Activated naive CD8-positive, alpha-beta T cell (primary cell): ENCODE measurements around the gene MEMO1.
A peak's percentile ranks its signal among the peaks of the same experiment; 100 is the strongest.
"Not testable (repeated sequence)": the region's sequence is repeated elsewhere in the genome, so short reads cannot be mapped to it uniquely, and the experiment has no call there.

Experiments
- H3K27ac Mint-ChIP-seq: one replicate; pipeline ENCODE4 v1.8.0; 2021; ENCODE audit warnings: mixed read lengths
- H3K27me3 Mint-ChIP-seq: one replicate; pipeline ENCODE4 v1.8.0; 2021; ENCODE audit warnings: mixed read lengths
- H3K36me3 Mint-ChIP-seq: one replicate; pipeline ENCODE4 v1.8.0; 2021; ENCODE audit warnings: mixed read lengths
- H3K4me1 Mint-ChIP-seq: one replicate; pipeline ENCODE4 v1.8.0; 2021; ENCODE audit warnings: low read depth, mixed read lengths
- H3K4me3 Mint-ChIP-seq: one replicate; pipeline ENCODE4 v1.8.0; 2021; ENCODE audit warnings: mild to moderate bottlenecking, mixed read lengths
- H3K9me3 Mint-ChIP-seq: one replicate; pipeline ENCODE4 v1.8.0; 2021; ENCODE audit warnings: low read depth, mixed read lengths

The MEMO1 gene

DNA sequence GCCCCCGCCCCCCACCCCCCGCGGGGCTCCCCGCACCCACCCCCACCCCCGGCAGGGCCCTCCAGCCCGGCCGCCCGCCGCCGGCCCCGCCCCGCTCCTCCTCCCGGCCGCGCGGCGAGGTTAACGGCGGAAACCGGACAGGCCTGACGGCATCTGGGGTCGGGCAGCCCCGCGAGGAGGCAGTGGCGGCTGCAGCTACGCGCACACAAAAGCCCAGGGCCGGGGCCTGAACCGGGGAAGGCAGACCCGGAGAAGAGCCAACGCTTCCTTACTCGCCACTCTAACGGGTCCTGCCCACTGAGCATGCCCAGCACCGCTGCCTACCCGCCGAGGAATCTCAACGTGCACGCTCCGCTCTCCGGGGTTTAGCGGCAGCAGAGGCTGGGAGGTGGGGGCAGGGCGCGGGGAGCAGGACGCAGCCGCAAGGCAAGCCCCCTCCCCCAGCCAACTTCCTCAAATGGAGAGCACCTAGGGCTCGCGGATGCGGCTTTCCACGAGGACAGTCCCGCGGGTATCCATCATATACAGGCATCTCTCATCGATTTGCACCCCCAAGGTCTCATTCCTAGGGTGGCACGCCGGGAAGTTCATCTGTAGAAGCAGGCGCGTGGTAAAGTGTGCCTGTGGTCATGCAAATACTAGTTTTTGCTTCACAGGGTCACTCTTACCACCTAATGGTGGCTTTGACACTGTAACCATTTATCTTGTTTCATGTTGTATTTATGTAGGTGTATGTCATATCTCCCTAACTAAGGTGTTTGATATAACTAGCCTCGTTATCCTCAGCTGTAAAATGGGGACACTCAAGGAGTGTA lies at the start of gene MEMO1:
Gene MEMO1 (minus strand): TSS at position 339 of the 815 bp plus-strand sequence. CDS start 761 bp downstream, outside the sequence.
- H3K9me3 Mint-ChIP-seq = no peaks in the 10 kb centered on the region
- peak within 1 kb of the TSS; percentile 90 for H3K4me3 Mint-ChIP-seq
- H3K4me1 Mint-ChIP-seq = peaks cover 38% of the 10 kb centered on the region
- peak within 1 kb of the TSS; percentile 95 for H3K27ac Mint-ChIP-seq
- peaks cover 5% of the 10 kb centered on the region for H3K36me3 Mint-ChIP-seq
- no peaks in the 10 kb centered on the region for H3K27me3 Mint-ChIP-seq

DNA sequence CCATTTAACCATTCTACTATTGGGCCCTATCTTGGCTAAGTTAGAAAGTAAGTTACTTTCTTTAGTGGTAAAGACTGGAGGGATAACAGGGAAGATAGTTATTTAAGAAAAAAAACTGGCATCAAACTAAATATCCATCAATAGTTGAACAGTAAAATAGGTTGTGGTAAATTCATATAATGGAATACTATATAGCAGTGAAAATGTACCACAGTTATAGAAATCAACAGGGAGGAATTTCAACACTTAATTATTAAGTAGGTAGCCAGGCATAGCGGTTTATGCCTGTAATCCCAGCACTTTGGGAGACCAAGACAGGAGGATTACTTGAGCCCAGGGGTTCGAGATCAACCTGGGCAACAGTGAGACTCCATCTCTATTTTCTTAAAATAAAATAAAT lies 49.5 kb upstream of the MEMO1 start:
- Mint-ChIP-seq H3K4me3 (no peak overlapping the region), H3K27ac (no peak overlapping the region), H3K9me3 (no peaks in the 10 kb centered on the region), H3K36me3 (no peaks in the 10 kb centered on the region), H3K27me3 (no peaks in the 10 kb centered on the region), H3K4me1 (peaks cover 15% of the 10 kb centered on the region)

DNA sequence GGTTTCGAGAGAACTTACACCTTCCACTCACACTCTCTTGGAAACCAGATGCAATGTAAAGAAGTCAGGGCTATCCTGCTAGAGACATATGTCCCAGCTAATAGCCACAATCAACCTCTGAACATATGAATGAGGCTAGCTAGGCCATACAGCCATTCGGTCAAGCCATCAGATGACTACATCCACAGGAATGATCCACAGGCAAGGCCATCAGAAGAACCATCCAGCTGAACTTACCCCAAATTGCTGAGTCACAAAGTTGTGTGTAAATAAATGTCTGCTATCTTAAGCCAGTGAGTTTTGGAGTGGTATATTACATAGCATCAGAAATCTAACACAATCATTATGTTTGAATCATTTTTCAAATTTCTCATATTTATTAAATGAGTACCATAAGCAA lies 47.3 kb upstream of the MEMO1 start:
- Mint-ChIP-seq H3K36me3 (no peaks in the 10 kb centered on the region), H3K9me3 (no peaks in the 10 kb centered on the region), H3K4me1 (peaks cover 8% of the 10 kb centered on the region), H3K4me3 (no peak overlapping the region), H3K27me3 (no peaks in the 10 kb centered on the region), H3K27ac (no peak overlapping the region)

DNA sequence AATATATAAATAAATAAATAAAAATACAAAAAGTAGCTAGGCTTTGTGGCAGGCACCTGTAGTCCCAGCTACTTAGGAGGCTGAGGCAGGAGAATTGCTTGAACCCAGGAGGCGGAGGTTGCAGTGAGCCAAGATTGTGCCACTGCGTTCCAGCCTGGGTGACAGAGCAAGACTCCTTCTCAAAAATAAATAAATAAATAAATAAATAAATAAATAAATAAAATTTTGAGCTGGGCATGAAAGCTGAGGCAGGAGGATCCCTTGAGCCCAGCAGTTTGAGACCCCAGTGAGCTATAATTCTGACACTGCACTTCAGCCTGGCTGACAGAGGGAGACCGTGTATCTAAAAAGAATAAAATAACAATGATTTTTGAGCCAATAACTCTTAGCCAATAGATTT lies 43.8 kb upstream of the MEMO1 start:
- not testable (repeated sequence) for H3K27me3 Mint-ChIP-seq, H3K4me3 Mint-ChIP-seq, H3K27ac Mint-ChIP-seq, H3K36me3 Mint-ChIP-seq, H3K9me3 Mint-ChIP-seq, H3K4me1 Mint-ChIP-seq

DNA sequence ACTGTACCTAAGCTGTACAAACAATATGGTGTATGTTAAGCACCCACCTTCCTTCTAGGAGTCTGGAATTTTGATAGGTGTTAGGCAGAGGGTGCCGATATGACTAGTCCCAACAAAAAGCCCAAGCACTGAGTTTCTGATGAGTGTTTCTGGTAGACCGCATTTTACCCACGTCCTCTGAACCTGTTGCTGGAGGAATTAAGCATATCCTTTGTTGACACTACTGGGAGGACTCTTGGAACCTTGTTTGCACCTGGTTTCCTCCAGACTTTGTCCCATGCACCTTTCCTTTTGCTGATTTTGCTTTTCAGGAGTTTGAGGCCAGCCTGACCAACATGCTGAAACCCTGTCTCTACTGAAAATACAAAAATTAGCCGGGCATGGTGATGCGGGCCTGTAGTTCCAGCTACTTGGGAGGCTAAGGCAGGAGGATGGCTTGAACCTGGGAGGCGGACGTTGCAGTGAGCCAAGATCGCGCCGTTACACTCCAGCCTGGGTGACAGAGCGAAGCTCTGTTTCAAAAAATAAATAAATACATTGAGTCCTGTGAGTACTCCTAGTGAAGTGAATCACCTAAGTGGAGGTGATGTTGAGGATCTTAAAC lies 41.1 kb upstream of the MEMO1 start:
- no peaks in the 10 kb centered on the region for H3K36me3 Mint-ChIP-seq
- no peak overlapping the region for H3K27ac Mint-ChIP-seq
- no peak overlapping the region for H3K4me3 Mint-ChIP-seq
- no peaks in the 10 kb centered on the region for H3K4me1 Mint-ChIP-seq
- no peaks in the 10 kb centered on the region for H3K27me3 Mint-ChIP-seq
- H3K9me3 Mint-ChIP-seq = no peaks in the 10 kb centered on the region

DNA sequence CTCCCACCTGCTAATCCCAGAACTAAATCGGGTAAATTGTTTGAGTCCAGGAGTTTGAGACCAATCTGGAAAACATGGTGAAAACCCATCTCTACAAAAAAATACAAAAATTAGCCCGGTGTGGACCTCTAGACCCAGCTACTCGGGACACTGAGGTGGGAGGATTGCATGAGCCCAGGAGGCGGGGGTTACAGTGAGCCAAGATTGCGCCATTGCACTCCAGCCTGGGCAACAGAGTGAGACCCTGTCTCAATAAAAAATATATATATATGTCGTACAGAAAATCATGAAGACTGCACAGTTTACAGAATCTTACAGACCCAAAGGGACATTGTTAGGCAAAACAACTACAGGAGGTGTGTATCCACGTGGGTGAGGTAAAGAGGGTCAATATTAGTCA lies 32.8 kb upstream of the MEMO1 start:
- Mint-ChIP-seq H3K27me3 (no peaks in the 10 kb centered on the region), H3K9me3 (no peaks in the 10 kb centered on the region), H3K4me3 (no peak overlapping the region), H3K36me3 (no peaks in the 10 kb centered on the region), H3K4me1 (peaks cover 13% of the 10 kb centered on the region), H3K27ac (no peak overlapping the region)

DNA sequence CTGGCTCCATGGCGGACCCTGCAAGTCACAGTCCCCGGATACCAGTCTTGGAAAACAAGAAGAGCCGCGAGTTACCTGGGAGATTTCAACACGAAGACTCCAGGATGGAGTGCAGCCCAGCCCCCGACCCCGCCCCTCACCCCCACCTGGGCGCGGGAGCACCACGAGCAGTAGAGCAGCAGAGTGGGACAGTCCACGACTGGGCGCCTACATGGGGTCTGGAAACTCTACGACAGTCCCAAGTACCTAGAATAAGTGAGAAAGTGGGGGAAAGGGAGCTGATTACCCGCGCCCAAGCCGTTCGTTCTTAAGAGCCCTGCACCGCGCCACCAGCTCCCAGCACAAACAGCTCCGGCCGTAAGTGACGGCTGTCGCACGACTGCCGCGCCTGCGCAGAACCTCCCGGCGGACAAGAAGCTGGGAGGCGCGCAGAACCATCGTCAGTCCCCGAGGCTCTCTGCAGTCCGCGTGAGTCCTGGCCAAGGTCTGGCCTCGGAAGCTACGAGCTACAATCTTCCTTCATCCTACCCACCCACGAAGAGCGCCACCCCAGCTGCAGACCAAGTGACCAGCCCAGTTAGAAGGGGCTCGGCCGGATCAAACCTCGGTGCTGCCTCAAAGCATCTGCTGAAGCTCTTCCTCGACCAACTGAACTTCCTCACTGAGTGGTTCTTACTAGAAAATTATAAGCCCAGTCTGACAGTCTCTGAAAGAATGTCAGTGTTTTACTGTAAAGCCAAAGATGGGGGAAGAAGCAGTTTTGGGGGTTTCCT lies 28.8 kb upstream of the MEMO1 start, which contains the start of gene DPY30:
Gene DPY30 (minus strand): TSS at position 359 of the 773 bp plus-strand sequence. CDS start 349 bp downstream, at position 10.
- H3K9me3 Mint-ChIP-seq = no peaks in the 10 kb centered on the region
- H3K27me3 Mint-ChIP-seq = no peaks in the 10 kb centered on the region
- H3K36me3 Mint-ChIP-seq = no peaks in the 10 kb centered on the region
- H3K4me3 Mint-ChIP-seq = peak within 1 kb of the TSS; percentile 89
- H3K27ac Mint-ChIP-seq = peak within 1 kb of the TSS; percentile 97
- peaks cover 18% of the 10 kb centered on the region for H3K4me1 Mint-ChIP-seq

DNA sequence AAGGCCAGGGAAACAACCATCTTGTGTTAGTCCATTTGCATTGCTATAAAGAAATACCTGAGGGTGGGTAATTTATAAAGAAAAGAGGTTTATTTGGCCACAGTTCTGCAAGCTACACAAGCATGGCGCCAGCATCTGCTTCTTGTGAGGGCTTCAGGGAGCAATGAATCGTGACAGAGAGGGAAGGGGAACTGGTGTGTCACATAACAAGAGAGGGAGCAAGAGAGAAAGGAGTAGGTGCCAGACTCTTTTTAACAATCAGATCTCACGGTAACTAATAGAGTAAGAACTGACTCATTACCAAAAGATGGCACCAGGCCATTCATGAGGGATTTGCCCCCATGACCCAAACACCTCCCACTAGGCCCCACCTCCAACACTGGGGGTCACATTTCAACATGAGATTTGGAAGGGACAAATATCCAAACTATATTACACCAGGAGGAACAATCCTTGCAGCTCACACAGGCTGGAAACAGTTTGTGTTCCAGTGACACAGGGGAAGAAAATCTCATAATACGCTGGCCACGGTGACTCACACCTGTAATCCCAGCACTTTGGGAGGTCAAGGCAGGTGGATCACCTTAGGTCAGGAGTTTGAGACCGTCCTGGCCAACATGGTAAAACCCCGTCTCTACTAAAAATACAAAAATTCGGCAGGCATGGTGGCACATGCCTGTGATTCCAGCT lies 23.5 kb upstream of the MEMO1 start:
- H3K9me3 Mint-ChIP-seq, H3K36me3 Mint-ChIP-seq, H3K4me3 Mint-ChIP-seq, H3K27me3 Mint-ChIP-seq: not testable (repeated sequence)
- H3K27ac Mint-ChIP-seq = peak overlapping the region; percentile 5
- peaks cover 29% of the 10 kb centered on the region for H3K4me1 Mint-ChIP-seq

DNA sequence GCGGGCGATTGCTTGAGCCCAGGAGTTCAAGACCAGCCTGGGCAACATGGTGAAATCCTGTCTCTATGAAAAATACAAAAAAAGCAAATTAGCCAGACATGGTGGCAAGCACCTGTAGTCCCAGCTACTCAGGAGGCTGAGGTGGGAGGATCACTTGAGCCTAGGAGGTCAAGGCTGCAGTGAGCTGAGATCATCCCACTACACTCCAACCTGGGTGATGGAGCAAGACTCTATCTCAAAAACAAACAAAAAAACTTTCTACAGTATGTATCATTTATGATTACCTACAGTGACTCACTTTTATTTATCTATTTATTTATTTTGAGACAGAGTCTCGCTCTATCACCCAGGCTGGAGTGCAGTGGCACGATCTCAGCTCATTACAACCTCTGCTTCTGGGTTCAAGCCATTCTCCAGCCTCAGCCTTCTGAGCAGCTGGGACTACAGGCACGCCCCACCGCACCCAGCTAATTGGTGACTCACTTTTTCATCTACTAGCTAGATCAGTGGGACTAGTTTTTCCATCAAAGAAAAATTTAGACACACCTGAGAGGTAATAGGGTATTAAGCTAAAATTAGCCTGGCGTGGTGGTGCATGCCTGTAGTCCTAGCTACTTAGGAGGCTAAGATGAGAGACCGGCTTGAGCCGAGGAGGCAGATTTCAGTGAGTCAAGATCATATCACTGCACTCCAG lies 8.1 kb upstream of the MEMO1 start:
- not testable (repeated sequence) for H3K27me3 Mint-ChIP-seq, H3K4me1 Mint-ChIP-seq, H3K27ac Mint-ChIP-seq, H3K4me3 Mint-ChIP-seq, H3K36me3 Mint-ChIP-seq, H3K9me3 Mint-ChIP-seq

DNA sequence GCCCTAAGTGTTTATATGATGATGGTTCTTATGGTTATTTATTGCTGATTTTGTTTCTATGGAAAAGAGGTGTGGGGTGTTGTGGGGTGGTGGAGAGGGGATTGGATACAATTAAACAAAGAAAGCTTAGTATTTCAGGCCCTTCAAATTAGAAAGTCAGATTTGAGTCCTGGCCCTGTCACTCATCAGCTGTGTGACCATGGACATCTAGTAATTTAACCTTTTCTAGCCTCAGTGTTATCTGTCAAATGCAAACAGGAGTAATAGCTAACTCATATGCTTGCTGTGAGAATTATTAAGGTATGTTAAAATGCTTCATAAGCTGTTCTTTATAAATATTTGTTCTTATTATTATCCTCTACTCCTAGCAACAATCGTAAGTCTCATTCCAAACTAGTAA lies 2.1 kb upstream of the MEMO1 start:
- no peaks in the 10 kb centered on the region for H3K27me3 Mint-ChIP-seq
- no peaks in the 10 kb centered on the region for H3K9me3 Mint-ChIP-seq
- H3K4me3 Mint-ChIP-seq = peak overlapping the region; percentile 42
- H3K36me3 Mint-ChIP-seq = peaks cover 2% of the 10 kb centered on the region
- peaks cover 23% of the 10 kb centered on the region for H3K4me1 Mint-ChIP-seq
- H3K27ac Mint-ChIP-seq = peak overlapping the region; percentile 61

DNA sequence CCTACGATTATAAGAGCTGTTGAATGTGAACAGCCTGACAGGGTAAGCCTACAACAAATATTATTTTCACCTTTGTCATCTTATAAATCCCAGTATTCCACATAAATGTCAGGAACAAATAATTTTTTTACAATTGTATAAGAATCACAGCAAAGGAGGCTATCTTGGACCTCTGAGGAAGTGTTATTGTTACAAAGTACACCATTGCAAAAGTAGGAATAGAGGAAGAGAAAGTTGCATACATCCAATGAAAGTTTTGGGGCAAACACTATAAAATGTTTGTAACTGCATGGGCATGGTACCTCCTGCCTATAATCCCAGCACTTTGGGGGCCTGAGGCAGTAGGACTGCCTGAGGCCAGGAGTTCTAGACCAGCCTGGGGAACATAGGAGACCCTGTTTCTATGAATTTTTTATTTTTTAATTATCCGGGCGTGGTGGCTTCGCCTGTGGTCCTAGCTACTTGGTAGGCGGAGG lies 715 bp upstream of the MEMO1 start:
- peak overlapping the region; percentile 90 for H3K4me3 Mint-ChIP-seq
- H3K27ac Mint-ChIP-seq = peak overlapping the region; percentile 95
- H3K27me3 Mint-ChIP-seq = no peaks in the 10 kb centered on the region
- peaks cover 33% of the 10 kb centered on the region for H3K4me1 Mint-ChIP-seq
- H3K9me3 Mint-ChIP-seq = no peaks in the 10 kb centered on the region
- H3K36me3 Mint-ChIP-seq = peaks cover 2% of the 10 kb centered on the region

DNA sequence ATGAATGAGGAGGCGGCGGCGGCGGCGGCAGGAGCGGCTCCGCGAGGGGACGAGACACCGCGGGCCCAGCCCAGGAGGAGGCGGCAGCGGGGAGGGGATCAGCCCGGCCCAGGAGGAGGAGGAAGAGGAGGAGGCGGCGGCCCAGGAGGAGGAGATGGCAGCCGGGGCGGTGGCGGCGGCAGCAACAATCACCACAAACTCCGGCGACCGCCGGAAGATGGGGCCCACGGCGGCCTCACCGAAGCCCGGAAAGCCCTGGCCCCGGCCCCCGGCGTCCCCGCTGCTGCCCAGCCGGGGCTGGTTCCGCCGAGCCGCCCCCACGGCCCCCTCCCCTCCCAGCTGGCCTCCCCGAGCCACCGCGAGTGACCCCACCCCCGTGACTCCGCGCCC lies 533 bp downstream of the MEMO1 start:
- not testable (repeated sequence) for H3K4me3 Mint-ChIP-seq, H3K36me3 Mint-ChIP-seq, H3K27me3 Mint-ChIP-seq, H3K9me3 Mint-ChIP-seq, H3K27ac Mint-ChIP-seq
- peaks cover 44% of the 10 kb centered on the region for H3K4me1 Mint-ChIP-seq

DNA sequence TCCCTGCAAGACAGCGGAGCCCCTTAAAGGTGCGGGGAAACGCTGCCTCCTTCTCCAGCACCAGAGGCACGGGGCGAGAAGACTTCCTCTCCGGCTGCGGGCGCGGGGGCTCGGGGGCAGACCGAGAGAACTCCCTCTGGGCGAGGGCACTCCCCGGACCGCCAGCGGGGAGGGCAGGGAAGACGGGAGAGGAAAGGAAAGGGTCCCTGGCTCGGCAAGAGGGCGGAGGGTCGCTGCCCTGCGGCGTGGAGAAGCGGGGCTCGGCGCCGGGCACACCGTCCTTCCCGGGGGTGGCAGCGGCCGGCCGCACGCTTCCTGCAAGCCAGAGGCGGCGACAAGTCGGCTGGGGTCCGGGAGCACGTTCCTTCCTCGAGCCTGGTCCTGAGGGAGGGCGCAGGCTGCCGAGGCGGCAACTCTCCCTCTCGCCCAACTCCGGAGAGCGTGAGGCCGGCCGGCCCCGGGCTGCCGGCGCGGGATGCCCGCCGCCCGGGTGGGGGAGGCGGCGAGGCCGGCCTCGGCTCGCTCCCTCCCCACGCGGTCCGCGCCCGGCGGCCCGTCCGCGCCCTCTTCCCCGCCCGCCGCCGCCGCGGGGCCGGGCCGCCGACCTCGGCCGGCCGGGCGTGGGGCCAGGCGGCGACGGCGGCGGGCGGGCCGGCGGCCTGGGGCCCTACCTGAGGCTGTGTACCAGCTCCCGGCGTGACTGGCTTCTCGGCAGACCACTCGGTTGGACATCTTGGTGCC lies 1.1 kb downstream of the MEMO1 start:
- H3K4me1 Mint-ChIP-seq = peaks cover 50% of the 10 kb centered on the region
- no peaks in the 10 kb centered on the region for H3K9me3 Mint-ChIP-seq
- peak overlapping the region; percentile 97 for H3K4me3 Mint-ChIP-seq
- H3K36me3 Mint-ChIP-seq = peaks cover 10% of the 10 kb centered on the region
- H3K27ac Mint-ChIP-seq = peak overlapping the region; percentile 69
- H3K27me3 Mint-ChIP-seq = no peaks in the 10 kb centered on the region
